HepG2 (cell line): Measurements from ENCODE around the gene GDAP2. TPM values are rescaled to one million over a fixed set of nuclear protein-coding genes. Genes with fewer than 3 reads are reported as not detected.

ENCODE experiments used
- ARHGAP35 ChIP-seq: sonication (generic); formaldehyde crosslinking; IDR thresholded peaks from 2 replicates; pipeline ENCODE4 v1.9.0; 2022; ENCODE audit warnings: mild to moderate bottlenecking, inconsistent platforms, moderate library complexity, missing genetic modification reagents, borderline replicate concordance
- CEBPG ChIP-seq: IDR thresholded peaks from 2 replicates; pipeline ENCODE4 v1.6.1; 2016
- CHD4 ChIP-seq: fragments of 200-600 bp; sonication (generic); IDR thresholded peaks from 2 replicates; pipeline ENCODE4 v1.7.0; 2017; ENCODE audit warnings: mild to moderate bottlenecking, low read length, borderline replicate concordance
- HNRNPH1 ChIP-seq: fragments of 200-400 bp; formaldehyde crosslinking; optimal IDR thresholded peaks from 2 replicates; pipeline ENCODE3; 2017; ENCODE audit warnings: mild to moderate bottlenecking, low read depth, low read length
- HNRNPL ChIP-seq: fragments of 200-400 bp; formaldehyde crosslinking; IDR thresholded peaks from 2 replicates; pipeline ENCODE4 v1.6.1; 2017; ENCODE audit warnings: mild to moderate bottlenecking, low read depth, low read length
- IKZF1 ChIP-seq: fragments of 450-650 bp; IDR thresholded peaks from 2 replicates; pipeline ENCODE4 v1.7.1; 2016
- NFRKB ChIP-seq: fragments of 450-650 bp; IDR thresholded peaks from 2 replicates; pipeline ENCODE4 v1.6.1; 2017
- ONECUT2 ChIP-seq: sonication (generic); formaldehyde crosslinking; IDR thresholded peaks from 2 replicates; pipeline ENCODE4 v1.4.0; 2020; ENCODE audit warnings: missing genetic modification reagents
- RARG ChIP-seq: sonication (generic); formaldehyde crosslinking; IDR thresholded peaks from 2 replicates; pipeline ENCODE4 v1.4.0; 2020; ENCODE audit warnings: low read depth, mild to moderate bottlenecking, missing genetic modification reagents
- RFXAP ChIP-seq: sonication (generic); formaldehyde crosslinking; IDR thresholded peaks from 2 replicates; pipeline ENCODE4 v1.4.0; 2020; ENCODE audit warnings: missing genetic modification reagents, borderline replicate concordance
- ZBTB3 ChIP-seq: sonication (generic); formaldehyde crosslinking; IDR thresholded peaks from 2 replicates; pipeline ENCODE4 v1.4.0; 2020; ENCODE audit warnings: low read depth, mild to moderate bottlenecking, moderate library complexity, missing genetic modification reagents, borderline replicate concordance
- ZEB1 ChIP-seq: IDR thresholded peaks from 2 replicates; pipeline ENCODE4 v1.6.1; 2012; ENCODE audit warnings: mild to moderate bottlenecking, low read depth, inconsistent platforms; ENCODE audit not compliant: insufficient replicate concordance
- ZFP1 ChIP-seq: IDR thresholded peaks from 2 replicates; pipeline ENCODE4 v1.6.1; 2016
- ZFP36L1 ChIP-seq: sonication (generic); formaldehyde crosslinking; IDR thresholded peaks from 2 replicates; pipeline ENCODE4 v1.8.0; 2022; ENCODE audit warnings: mild to moderate bottlenecking, missing genetic modification reagents, moderate library complexity
- ZNF329 ChIP-seq: sonication (generic); formaldehyde crosslinking; IDR thresholded peaks from 2 replicates; pipeline ENCODE4 v1.9.0; 2021; ENCODE audit warnings: low read depth, mild to moderate bottlenecking, missing genetic modification reagents
- ZNF530 ChIP-seq: sonication (generic); formaldehyde crosslinking; IDR thresholded peaks from 2 replicates; pipeline ENCODE4 v1.5.0; 2020; ENCODE audit warnings: low read depth, mild to moderate bottlenecking, missing genetic modification reagents
- polyA plus RNA-seq, 8 experiments: library from polyadenylated mRNA; depleted of rRNA in 3 of 8; stranded (reverse) in 7 of 8; unstranded in 1 of 8; fragments of >200 nt; fragmentation: Illumina TruSeq in 4 of 8; extraction: Trizol in 4 of 8; gene quantifications; 2 replicates each; pipeline versions ENCODE4 v1.2.1 to v1.2.3, GENCODE V29; 2011 to 2016; ENCODE audit warnings: low read depth in 4 of 8, missing spikeins in 1 of 8, mixed read lengths in 1 of 8; ENCODE audit not compliant: insufficient read depth in 1 of 8
- total RNA-seq, 5 experiments: library from RNA; depleted of rRNA; stranded (reverse); fragments of >200 nt; fragmentation: Illumina TruSeq; extraction: Trizol; gene quantifications; 2 replicates each; pipeline ENCODE4 v1.2.3, GENCODE V29; 2016; ENCODE audit warnings: low read depth in 1 of 5
- TF ChIP-seq, protein P1 (sequence below): sonication (generic); formaldehyde crosslinking; conservative IDR thresholded peaks from 2 replicates; pipeline ENCODE4 v1.4.0; 2020; ENCODE audit warnings: mild to moderate bottlenecking, missing genetic modification reagents, moderate library complexity
- TF ChIP-seq, protein P2 (sequence below): sonication (generic); formaldehyde crosslinking; IDR thresholded peaks from 2 replicates; pipeline ENCODE4 v1.9.0; 2021; ENCODE audit warnings: missing genetic modification reagents, borderline replicate concordance
- TF ChIP-seq, protein P3 (sequence below): sonication (generic); formaldehyde crosslinking; IDR thresholded peaks from 2 replicates; pipeline ENCODE4 v1.5.1; 2020; ENCODE audit warnings: missing genetic modification reagents, mild to moderate bottlenecking, borderline replicate concordance
- TF ChIP-seq, protein P4 (sequence below): sonication (generic); formaldehyde crosslinking; IDR thresholded peaks from 2 replicates; pipeline ENCODE4 v1.5.0; 2020; ENCODE audit warnings: mild to moderate bottlenecking, missing genetic modification reagents

GDAP2 gene
- total and polyA plus RNA-seq, 2 of the 13 experiments (the other 11 are each of a cell fraction or from before 2014, with no cell fraction given) = 11.4 to 23.2 TPM

DNA sequence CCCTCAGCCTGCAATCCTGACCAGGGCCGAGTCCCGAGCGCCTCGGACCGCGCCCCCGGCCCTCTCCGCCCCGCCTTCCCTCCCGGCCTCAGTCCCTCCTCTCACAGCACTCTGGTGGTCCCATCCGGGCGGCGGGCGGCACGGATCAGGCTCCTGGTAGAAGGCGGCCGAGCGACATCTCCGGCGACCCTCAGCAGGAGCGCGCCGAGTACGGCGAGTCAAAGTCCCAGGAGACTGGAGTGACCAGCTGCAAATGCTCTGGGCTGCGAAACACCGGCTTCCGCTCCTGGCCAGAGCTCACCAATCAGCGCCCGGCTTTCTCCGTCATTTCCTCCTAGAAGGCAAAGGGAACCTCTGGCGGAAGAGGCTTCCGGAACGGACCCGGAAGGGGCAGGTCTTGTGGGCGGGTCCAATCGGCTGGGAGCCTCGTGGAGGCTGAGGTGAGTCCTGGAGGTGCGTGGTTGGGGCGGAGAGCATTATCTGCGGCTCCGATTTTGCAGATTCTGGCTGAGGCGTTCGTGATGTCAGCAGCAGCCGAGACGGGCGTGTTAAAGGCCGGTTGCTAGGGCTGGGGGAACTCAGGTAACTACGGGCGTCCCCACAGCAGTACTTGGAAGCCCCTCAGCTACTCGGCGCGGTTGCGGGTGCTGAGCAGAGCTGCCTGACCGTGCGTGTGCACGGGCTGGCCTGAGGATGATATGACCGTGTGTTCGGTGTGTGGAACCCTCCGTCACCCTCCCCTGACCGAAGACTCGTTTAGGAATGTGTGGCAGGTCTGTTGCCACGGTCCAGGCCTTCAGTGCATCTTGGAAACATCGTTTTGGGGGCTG lies at the start of gene GDAP2, which contains the start of gene WDR3 (continued):
- TF ChIP-seq ZNF329 (CRISPR knock-in tag) (no peak), ZBTB3 (no peak; the same call in 1 of the 2 replicates), CEBPG (CRISPR knock-in tag) (no peak), ZEB1 (no peak), HNRNPH1 (no peak), IKZF1 (no peak), RFXAP (CRISPR knock-in tag) (no peak; the same call in 1 of the 2 replicates), ZNF530 (CRISPR knock-in tag) (no peak), ZFP1 (CRISPR knock-in tag) (no peak), ZFP36L1 (no peak), RARG (CRISPR knock-in tag) (no peak), ARHGAP35 (CRISPR knock-in tag) (no peak), ONECUT2 (CRISPR knock-in tag) (no peak), HNRNPL (0 out of 2 replicates have a peak, but pooled peaks have one; percentile 28), CHD4 (no peak), NFRKB (no peak)
- TF ChIP-seq, protein P1, sequence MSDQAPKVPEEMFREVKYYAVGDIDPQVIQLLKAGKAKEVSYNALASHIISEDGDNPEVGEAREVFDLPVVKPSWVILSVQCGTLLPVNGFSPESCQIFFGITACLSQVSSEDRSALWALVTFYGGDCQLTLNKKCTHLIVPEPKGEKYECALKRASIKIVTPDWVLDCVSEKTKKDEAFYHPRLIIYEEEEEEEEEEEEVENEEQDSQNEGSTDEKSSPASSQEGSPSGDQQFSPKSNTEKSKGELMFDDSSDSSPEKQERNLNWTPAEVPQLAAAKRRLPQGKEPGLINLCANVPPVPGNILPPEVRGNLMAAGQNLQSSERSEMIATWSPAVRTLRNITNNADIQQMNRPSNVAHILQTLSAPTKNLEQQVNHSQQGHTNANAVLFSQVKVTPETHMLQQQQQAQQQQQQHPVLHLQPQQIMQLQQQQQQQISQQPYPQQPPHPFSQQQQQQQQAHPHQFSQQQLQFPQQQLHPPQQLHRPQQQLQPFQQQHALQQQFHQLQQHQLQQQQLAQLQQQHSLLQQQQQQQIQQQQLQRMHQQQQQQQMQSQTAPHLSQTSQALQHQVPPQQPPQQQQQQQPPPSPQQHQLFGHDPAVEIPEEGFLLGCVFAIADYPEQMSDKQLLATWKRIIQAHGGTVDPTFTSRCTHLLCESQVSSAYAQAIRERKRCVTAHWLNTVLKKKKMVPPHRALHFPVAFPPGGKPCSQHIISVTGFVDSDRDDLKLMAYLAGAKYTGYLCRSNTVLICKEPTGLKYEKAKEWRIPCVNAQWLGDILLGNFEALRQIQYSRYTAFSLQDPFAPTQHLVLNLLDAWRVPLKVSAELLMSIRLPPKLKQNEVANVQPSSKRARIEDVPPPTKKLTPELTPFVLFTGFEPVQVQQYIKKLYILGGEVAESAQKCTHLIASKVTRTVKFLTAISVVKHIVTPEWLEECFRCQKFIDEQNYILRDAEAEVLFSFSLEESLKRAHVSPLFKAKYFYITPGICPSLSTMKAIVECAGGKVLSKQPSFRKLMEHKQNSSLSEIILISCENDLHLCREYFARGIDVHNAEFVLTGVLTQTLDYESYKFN = no peak
- TF ChIP-seq, protein P2, sequence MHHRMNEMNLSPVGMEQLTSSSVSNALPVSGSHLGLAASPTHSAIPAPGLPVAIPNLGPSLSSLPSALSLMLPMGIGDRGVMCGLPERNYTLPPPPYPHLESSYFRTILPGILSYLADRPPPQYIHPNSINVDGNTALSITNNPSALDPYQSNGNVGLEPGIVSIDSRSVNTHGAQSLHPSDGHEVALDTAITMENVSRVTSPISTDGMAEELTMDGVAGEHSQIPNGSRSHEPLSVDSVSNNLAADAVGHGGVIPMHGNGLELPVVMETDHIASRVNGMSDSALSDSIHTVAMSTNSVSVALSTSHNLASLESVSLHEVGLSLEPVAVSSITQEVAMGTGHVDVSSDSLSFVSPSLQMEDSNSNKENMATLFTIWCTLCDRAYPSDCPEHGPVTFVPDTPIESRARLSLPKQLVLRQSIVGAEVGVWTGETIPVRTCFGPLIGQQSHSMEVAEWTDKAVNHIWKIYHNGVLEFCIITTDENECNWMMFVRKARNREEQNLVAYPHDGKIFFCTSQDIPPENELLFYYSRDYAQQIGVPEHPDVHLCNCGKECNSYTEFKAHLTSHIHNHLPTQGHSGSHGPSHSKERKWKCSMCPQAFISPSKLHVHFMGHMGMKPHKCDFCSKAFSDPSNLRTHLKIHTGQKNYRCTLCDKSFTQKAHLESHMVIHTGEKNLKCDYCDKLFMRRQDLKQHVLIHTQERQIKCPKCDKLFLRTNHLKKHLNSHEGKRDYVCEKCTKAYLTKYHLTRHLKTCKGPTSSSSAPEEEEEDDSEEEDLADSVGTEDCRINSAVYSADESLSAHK = no peak
- TF ChIP-seq, protein P3, sequence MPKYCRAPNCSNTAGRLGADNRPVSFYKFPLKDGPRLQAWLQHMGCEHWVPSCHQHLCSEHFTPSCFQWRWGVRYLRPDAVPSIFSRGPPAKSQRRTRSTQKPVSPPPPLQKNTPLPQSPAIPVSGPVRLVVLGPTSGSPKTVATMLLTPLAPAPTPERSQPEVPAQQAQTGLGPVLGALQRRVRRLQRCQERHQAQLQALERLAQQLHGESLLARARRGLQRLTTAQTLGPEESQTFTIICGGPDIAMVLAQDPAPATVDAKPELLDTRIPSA = no peak
- TF ChIP-seq, protein P4, sequence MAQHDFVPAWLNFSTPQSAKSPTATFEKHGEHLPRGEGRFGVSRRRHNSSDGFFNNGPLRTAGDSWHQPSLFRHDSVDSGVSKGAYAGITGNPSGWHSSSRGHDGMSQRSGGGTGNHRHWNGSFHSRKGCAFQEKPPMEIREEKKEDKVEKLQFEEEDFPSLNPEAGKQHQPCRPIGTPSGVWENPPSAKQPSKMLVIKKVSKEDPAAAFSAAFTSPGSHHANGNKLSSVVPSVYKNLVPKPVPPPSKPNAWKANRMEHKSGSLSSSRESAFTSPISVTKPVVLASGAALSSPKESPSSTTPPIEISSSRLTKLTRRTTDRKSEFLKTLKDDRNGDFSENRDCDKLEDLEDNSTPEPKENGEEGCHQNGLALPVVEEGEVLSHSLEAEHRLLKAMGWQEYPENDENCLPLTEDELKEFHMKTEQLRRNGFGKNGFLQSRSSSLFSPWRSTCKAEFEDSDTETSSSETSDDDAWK (CRISPR knock-in tag) = no peak
